GM21825 (cell line): ENCODE results near the gene SOBP.
"Not testable (repeated sequence)": the region's sequence is repeated elsewhere in the genome, so short reads cannot be mapped to it uniquely, and the experiment has no call there.

Source experiments
- ATAC-seq: cut with Tn5 transposase; IDR thresholded peaks from one replicate; pipeline ENCODE4 v1.9.1; 2021; ENCODE audit warnings: mild to moderate bottlenecking, moderate library complexity; ENCODE audit not compliant: unreplicated experiment

Gene SOBP

GRCh38 chr6:107546691-107547450 is 57.0 kb downstream of the SOBP start:
- ATAC-seq, result no peak

- ATAC-seq, result no peak
Measured at GRCh38 chr6:107547451-107547840, 57.5 kb downstream of the SOBP start.

- ATAC-seq, result no peak
Measured at GRCh38 chr6:107550241-107550840, 60.4 kb downstream of the SOBP start.

- no peak for ATAC-seq
Measured at GRCh38 chr6:107550906-107551305, 61.0 kb downstream of the SOBP start.

DNA sequence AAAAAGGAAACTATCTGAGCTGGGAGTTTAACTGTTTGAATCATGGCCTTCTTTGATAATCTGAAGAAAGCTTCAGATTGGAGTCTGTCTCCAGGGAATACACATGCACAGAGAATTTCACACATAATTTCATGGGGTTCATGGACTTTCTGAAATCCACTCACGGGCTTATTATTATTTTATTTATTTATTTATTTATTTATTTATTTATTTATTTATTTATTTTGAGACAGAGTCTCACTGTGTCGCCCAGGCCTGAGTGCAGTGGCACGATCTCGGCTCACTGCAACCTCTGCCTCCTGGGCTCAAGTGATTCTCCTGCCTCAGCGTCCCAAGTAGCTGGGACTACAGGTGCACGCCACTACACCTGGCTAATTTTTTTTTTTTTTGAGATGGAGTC is 63.2 kb downstream of the SOBP start:
- not testable (repeated sequence) for ATAC-seq

- ATAC-seq, result no peak
Measured at GRCh38 chr6:107554326-107554725, 64.4 kb downstream of the SOBP start.

DNA sequence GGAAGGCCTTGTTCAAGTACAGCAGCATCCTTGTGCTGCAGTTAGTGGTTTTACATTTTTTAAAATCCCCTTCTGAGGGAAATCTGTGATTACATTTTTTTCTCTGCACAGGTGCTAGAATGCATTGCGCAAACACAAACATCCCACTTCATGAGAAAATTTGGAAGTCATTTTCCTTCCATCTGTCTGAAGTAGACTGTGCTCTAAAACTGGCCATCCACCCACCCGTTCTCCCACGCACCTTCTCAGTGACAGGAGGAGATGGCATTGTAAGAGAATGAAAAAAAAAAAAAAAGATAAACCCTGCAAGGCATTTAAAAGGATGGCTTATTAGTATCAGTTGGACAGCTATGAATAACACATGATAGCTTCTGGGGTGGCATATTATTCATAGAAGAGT is 65.0 kb downstream of the SOBP start:
- no peak for ATAC-seq

- ATAC-seq, result no peak
Measured at GRCh38 chr6:107555449-107555848, 65.5 kb downstream of the SOBP start.

GRCh38 chr6:107556082-107556481 is 66.2 kb downstream of the SOBP start:
- ATAC-seq, result no peak

DNA sequence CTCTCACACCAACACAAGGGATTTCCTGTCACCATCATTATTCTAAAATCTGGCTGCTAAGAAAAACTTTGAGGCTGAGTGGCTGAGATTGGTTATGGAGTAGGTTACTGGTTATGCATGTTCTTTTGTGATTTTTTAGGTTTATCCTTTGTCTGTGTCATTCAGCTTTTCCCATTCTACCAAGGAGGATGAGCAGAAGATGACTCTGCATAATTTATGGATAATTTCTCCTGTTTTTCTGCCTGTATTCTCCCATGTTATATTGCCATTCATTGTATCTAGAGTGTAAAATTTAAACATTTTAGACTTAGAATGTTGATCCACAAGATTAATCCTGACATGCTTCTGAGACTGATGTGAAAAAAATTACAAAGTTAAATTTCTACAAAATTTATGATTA is 67.8 kb downstream of the SOBP start:
- ATAC-seq, result no peak

- no peak for ATAC-seq
Measured at GRCh38 chr6:107560657-107561056, 70.7 kb downstream of the SOBP start.

GRCh38 chr6:107561306-107561705 is 71.4 kb downstream of the SOBP start:
- no peak for ATAC-seq

DNA sequence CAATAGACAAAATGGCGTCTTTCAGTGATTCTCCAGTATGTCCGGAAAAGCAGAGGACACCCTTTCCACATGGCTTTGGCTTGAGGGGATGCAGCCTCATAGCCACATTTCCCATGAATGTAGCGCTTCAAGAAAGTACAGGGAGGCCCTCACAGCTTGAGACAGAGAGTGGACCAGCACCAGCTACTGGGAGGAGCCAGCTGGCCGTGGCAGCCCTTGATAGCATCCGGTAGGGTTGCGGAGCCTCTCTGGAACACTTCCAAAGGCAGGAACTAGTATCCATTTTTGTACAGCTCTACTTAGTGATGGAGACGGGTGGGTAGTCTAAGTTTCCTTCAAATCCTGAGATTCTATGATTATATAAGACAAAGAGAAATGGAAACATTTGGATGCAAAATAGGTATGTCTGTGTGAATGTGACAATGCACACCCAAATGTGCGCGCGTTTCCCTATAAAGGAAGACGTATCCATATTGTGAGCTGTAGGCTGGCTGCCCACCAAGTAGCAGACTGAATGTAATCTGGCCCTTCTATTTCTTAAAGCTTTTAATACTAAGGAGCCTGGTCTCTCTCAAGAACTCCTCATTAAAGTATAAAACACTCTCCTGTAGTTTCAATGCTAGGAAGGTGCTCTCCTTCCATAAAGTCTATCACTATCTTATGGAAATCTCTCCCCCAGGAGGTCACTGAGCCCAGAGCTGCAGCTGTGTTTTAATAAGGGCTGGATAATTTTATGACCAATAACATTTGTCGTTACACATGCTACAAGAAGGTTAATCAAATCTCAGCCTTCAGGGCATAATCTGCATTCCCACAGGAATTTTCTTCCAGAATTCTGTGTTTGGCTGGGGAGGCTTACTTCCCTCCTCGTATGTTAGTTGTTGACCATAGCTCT is 74.0 kb downstream of the SOBP start:
- no peak for ATAC-seq

DNA sequence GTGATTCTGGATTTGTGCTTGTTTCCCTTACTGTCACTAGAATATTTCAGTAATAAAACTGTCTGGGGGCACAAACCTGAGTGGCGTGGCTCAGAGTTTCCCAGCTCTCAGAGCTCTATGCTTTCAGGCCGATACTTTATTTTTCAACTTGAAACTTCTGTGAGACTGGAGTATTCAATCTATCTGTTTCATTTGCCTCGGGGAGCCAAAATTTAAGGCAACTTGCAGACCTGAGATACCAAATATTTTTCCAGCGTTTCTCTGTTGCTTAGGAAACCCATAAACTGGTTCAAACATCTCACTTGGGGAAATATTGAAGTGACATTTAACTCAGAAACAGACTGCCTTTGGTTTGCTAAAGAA is 74.7 kb downstream of the SOBP start:
- no peak for ATAC-seq

DNA sequence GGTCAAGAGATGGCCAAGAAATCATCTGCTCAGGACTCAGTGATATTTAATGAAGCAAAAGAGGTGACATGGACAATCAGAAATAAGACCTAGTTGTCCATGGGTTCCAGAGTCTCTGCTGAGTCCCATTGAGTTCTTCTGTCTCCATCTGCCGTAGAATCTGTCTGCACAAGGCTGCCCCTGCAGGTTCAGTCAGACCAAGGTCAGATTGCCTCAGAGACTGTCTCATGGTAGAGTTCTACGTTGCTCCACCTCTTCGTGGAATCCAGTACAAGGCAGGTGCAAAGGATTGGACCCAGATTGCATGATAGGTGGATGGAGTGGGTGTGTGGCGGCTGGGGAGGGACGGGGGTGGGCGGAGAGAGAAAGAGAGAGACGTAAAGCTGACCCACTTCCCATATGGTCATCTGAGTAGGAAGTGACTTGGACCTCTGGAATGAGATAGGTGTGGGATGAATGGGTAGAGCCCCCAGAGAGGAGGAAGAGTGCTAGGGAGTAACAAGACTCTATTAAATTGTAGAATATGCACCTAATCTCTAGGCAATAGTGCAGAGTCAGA is 75.3 kb downstream of the SOBP start:
- ATAC-seq, result no peak

DNA sequence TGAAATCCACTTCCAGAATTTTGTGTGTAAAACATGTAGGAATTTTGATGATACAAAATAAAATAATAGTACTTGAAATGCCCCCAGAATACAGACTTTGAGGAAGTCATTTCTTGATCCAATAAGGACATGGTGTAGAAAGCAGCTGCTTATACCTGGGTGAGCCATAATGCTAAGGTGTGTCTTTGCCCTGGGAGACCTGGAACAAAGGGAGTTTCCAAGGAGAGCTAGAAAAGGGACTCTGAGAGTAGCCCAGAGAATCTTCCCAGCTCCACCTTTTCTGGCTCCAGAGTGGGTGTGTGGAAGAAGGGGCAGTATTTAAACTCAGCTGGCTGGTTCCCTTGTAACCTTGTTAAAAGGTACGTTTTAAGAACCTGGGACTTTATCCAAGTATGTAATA is 77.7 kb downstream of the SOBP start:
- no peak for ATAC-seq

DNA sequence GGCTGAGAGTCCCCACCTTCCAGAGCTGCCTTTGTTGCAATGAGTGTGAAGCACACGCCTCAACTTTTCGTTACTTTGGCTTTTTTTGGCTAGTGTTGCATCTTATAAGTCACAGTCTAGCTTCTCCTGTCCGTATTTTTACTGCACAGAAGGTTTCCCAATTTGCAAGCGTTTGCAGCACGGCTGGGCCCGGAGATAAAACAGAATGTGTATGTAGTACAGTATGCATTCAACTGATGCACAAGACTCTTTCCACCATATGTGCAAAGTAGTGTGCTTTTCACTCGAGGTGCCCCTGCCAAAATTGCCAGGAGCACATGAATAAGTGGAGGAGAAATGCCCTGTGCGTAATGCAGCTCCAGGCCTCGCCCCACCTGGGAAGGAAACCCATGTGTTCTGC is 79.6 kb downstream of the SOBP start:
- ATAC-seq, result no peak

GRCh38 chr6:107571354-107571753 is 81.4 kb downstream of the SOBP start:
- ATAC-seq, result no peak

DNA sequence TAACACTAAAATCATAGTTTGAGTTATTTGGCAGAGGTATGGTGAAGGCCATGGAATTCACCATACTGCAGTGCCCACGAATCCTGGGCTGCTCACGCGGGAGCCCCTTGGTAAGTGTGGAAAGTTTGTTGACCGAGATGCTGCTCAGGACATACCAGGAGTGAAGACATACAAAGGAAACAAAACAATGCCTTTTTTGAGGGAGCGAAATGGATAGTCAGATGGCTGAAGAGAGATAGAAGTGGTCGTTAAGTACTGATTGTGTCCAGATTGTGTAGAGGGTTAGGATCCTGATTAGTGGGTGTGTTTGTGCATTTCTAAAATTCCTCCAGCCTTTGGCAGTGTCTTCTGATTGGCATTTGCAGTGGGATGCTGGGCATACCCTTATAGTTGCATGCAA is 83.0 kb downstream of the SOBP start:
- ATAC-seq, result no peak

DNA sequence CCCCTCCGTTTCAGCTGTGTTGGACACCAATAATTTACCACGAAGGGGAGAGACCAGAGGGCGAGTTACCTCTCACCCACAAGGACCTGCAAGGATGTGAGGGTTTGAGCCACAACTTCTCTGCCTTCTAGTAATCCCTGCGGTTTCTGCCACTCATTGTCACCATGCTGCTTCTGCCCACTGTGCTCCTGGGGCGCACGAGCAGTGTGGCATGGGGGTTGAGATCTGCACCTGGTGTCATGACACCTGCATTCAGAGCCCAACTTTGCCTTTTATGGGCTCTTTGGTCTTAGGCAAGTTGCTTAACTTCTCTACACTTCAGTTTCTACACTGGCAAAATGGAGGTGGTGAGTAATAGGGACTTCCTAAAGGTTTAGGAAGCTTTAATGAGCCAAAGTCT is 84.9 kb downstream of the SOBP start:
- ATAC-seq, result no peak

DNA sequence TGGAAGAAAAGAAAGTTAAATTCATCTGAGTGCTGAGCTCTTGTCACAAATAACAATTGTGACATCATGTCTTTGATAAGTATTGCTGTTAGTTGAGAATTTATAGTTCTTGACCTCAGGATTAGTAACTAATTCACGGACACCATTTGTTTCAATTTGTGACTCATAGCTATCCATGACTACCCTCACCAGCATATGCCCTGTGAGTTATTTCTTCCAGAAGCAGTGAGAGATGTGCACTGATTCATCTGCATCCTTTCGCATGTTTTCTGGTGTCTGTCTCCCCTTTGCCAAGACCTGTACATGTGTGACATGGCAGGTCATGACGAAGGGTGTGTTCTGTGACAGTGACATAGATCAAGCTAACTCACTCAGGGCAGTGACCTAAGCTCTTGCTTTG is 86.9 kb downstream of the SOBP start:
- no peak for ATAC-seq
